Activated CD8-positive, alpha-beta T cell treated with anti-CD3 and anti-CD28 coated beads, Interleukin-2, amount 10 ng/mL, durations not matched to agents 7 days and 5 days (primary cell): ENCODE measurements around the gene EOLA1. TPM values are rescaled to one million over a fixed set of nuclear protein-coding genes. Genes with fewer than 3 reads are reported as not detected.
A peak's percentile ranks its signal among the peaks of the same experiment; 100 is the strongest.
"Not testable (repeated sequence)": the region's sequence is repeated elsewhere in the genome, so short reads cannot be mapped to it uniquely, and the experiment has no call there.

Experiments
- ATAC-seq: fragments of 150-1000 bp; cut with Tn5 transposase; one replicate; pipeline ENCODE4 v1.10.0; 2021; ENCODE audit warnings: moderate library complexity
- CTCF ChIA-PET: fragments of 350-600 bp; sonication (Branson Sonifier 250); formaldehyde crosslinking; loops from one replicate; lab custom pipeline; 2021; ENCODE audit warnings: antibody characterized with exemption; lab: Charles Lee
- POLR2A ChIA-PET: fragments of 350-600 bp; sonication (Branson Sonifier 250); formaldehyde crosslinking; loops from one replicate; lab custom pipeline; 2021; ENCODE audit warnings: antibody characterized with exemption; lab: Charles Lee
- DNase-seq: peaks from one replicate; pipeline ENCODE4 v3.0.0-alpha.2; 2020
- H3K27ac Mint-ChIP-seq: one replicate; pipeline ENCODE4 v1.8.0; 2021; ENCODE audit warnings: mild to moderate bottlenecking, mixed read lengths
- H3K27me3 Mint-ChIP-seq: one replicate; pipeline ENCODE4 v1.8.0; 2021; ENCODE audit warnings: low read depth, mixed read lengths
- H3K36me3 Mint-ChIP-seq: one replicate; pipeline ENCODE4 v1.8.0; 2021; ENCODE audit warnings: low read depth, mixed read lengths
- H3K4me1 Mint-ChIP-seq: one replicate; pipeline ENCODE4 v1.8.0; 2021; ENCODE audit warnings: low read depth, mixed read lengths
- H3K4me3 Mint-ChIP-seq: one replicate; pipeline ENCODE4 v1.8.0; 2021; ENCODE audit warnings: mild to moderate bottlenecking, mixed read lengths
- H3K9me3 Mint-ChIP-seq: one replicate; pipeline ENCODE4 v1.8.0; 2022; ENCODE audit warnings: mixed read lengths; ENCODE audit not compliant: insufficient read depth
- total RNA-seq, 2 experiments: library from RNA; stranded (reverse); gene quantifications; one replicate each; pipeline ENCODE4 v1.2.3, GENCODE V29; 2021

EOLA1 gene
- total RNA-seq: 10 to 100 TPM; 45.2 to 46.5 TPM

DNA sequence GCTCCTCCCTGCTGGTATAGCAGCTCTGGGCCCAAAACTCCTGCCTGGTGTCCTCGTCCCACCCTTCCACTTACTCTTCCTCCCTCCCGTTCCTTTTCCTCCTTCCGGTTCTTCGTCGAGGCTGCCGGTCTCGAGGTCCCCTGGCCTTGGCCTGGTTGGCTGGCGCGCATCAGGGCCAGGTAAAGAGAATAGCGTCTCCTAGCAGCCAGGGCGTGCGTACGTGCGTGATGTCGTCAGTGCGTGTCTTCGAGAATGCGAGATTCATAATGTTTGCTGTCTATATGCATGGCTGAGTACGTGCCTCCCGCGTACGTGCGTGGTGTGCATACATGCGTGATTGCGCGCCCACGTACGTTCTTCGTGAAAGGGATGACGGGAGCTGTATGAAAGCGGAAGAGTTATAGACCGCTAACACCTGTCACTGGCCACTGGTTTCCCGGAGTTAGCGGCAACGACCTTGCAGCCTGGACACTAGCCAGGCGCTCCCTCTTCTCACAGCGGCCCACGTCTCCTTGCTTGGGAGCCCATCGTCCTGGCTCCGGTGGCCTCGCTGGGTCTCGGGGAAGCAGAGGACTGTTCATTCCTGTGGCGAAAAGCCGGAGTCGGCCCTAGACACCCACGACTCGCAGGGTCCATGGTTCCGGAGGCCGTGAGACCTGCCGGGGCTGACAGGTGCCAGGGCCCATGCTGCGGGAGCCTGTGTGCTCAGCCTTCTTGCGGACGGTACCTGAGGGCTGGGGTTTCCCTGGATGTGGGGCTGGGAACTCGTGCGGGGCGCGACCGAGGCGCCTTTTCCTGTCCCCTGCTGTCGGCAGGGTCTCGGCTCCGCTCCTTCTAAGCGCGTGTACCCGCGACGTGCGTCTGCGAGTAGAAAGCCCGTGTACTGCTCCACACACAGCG lies at the start of gene EOLA1:
EOLA1 (plus strand) TSS at position 392 of the 900 bp plus-strand sequence. CDS start 4,619 bp downstream, outside the sequence.
- POLR2A ChIA-PET: interaction anchor here (1.6 to 2.3 kb wide), 3 partner anchors 17 to 398 kb away, joined by 3 to 15 read pairs (median 11); partner anchors contain the start of genes EOLA2 and IDS
- Mint-ChIP-seq H3K9me3 (no peaks in the 10 kb centered on the region), H3K36me3 (peaks cover 3% of the 10 kb centered on the region), H3K4me3 (peak within 1 kb of the TSS; percentile 83), H3K27me3 (no peaks in the 10 kb centered on the region), H3K4me1 (peaks cover 10% of the 10 kb centered on the region), H3K27ac (peak within 1 kb of the TSS; percentile 97)
- peak; percentile 93 for DNase-seq
- CTCF ChIA-PET: interaction anchor here (0.7 to 3.5 kb wide), 5 partner anchors 13 to 38 kb away, joined by 3 to 23 read pairs (median 5); no protein-coding TSS in a partner anchor
- peak; percentile 70 for ATAC-seq

DNA sequence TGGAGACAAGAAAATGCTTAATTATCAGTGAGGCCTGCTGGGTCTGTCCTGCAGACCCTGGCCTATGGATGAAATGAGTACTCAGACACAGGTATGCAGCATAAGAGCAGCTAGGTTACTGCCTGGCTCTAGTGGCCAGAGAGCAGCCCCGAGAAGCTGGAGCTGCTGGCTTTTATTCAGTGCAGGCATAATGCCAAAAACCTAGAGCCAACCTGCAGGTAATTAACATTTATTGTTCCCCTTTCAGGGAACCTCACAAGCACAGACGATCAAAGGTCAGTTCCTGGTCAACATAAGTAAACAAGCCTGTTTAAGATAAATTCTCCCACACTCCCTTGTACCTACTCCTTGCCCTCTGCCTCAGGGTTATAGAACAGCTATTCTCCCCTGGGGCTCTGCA lies 49.0 kb upstream of the EOLA1 start:
- peaks cover 29% of the 10 kb centered on the region for H3K36me3 Mint-ChIP-seq
- H3K27ac Mint-ChIP-seq: no peak overlapping the region
- H3K4me1 Mint-ChIP-seq: peaks cover 7% of the 10 kb centered on the region
- POLR2A ChIA-PET: no interaction called here
- no peaks in the 10 kb centered on the region for H3K9me3 Mint-ChIP-seq
- DNase-seq (no peak), ATAC-seq (no peak)
- no peak overlapping the region for H3K4me3 Mint-ChIP-seq
- H3K27me3 Mint-ChIP-seq: no peaks in the 10 kb centered on the region
- CTCF ChIA-PET: no interaction called here

DNA sequence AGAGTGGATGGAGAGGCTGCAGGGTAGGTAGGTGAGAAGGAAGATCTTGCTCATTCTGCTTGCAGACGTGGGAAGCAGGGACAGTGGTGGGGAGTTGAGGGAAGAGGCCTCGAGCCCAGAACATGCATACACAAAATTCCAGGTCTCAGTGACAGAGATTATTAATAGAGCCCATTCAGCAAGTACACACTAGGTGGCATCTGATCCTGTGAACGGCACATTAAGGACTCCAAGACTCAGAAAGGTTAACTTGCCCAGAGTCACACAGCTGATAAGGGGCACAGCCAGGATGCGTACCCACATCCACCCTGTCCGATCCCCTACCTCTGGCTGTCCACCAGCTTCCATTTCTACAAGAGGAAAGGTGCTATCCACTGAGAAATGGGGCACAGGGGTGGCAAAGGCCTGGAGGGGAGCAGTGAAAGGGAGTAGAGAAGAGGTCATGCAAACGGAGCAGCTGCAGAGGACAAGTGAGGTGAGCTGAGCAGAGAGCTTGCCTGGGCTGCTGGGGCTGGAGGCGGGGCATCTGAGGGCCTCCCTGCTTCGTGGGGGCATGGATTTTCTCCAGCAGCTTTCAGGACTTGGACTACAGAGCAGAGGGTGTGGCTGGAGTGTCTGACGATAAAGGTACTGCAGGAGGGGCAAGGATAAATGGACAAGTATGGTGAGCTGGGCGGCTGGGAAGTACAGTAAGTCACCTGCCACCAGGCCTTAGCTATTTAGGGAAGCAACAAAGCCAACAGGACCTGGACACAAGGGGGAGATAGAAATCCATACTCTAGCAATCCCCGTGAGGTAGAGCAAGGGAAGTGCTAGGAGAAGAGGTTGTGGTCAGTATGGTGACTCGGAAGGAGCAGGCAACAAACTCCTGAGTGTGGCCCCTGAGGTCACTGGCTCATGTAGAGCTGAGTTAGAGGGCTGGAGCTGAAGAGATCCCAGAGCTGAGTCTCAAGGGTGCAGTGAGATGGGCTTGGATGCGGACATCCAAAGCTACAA lies 46.9 kb upstream of the EOLA1 start:
- ATAC-seq (peak; percentile 12), DNase-seq (no peak)
- H3K36me3 Mint-ChIP-seq: peaks cover 33% of the 10 kb centered on the region
- H3K4me3 Mint-ChIP-seq: no peak overlapping the region
- ChIA-PET CTCF (no interaction called here), POLR2A (no interaction called here)
- no peak overlapping the region for H3K27ac Mint-ChIP-seq
- H3K9me3 Mint-ChIP-seq: no peaks in the 10 kb centered on the region
- no peaks in the 10 kb centered on the region for H3K27me3 Mint-ChIP-seq
- H3K4me1 Mint-ChIP-seq: no peaks in the 10 kb centered on the region

DNA sequence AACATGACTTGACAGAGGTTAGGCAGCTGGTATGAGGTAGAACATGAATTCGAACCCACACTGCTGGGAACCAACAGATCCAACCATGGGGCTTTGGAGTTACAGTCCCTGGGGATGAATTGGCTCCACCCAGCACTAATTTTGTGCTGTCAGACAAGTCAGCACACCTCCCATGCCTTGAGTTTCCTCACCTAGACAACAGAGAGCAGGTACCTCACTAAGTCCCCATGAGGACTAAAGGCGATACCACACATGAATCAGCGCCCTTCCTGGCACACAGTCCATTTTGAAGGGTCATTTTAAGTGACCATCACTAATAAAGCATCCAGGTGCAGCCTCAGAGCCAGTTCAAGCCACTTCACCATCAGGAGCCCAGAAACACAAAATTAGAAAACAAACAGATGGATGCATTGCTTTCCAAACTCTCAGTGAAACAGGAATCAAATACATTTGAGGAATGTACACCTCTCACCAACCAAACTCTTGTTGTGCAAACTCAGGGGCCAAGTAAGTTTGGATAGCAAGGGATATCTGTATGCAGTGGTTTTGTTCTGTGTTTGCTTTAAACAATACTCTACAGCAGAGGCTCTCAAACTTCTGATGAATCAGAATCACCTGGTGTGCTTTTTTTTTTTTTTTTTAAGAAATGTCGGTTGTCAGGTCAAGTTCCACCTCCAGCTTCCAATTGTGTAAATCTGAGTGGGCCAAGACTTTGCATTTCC lies 45.8 kb upstream of the EOLA1 start:
- ChIA-PET CTCF (no interaction called here), POLR2A (no interaction called here)
- H3K27ac Mint-ChIP-seq: no peak overlapping the region
- peaks cover 3% of the 10 kb centered on the region for H3K4me1 Mint-ChIP-seq
- H3K36me3 Mint-ChIP-seq: peaks cover 33% of the 10 kb centered on the region
- ATAC-seq: no peak
- no peak for DNase-seq
- H3K27me3 Mint-ChIP-seq: no peaks in the 10 kb centered on the region
- no peaks in the 10 kb centered on the region for H3K9me3 Mint-ChIP-seq
- no peak overlapping the region for H3K4me3 Mint-ChIP-seq

DNA sequence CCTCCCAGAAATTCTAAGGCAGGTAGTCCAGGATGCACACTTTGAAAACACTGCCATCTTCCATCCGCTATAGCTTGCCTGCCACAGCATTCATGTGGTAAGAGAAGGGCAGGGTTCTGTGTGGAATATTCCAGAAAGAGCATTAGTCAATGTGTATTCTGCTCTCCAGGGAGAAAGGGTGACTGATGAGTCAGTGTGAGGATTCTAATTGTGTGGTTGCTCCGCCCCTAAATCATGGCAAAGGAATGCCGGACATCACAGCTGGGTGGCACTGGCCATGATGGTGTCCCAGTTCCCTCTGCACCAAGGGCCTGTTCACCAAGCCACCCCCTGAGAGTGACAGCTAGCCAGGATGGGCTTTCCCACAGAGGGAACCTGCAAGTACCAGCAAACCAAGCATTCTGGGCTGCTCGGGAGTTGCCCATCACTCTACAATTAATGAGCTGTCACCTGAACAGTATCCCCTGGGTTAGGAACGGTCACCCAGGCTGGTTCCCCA lies 45.2 kb upstream of the EOLA1 start:
- Mint-ChIP-seq H3K36me3 (peaks cover 33% of the 10 kb centered on the region), H3K4me1 (peaks cover 9% of the 10 kb centered on the region), H3K27me3 (no peaks in the 10 kb centered on the region), H3K9me3 (no peaks in the 10 kb centered on the region), H3K27ac (no peak overlapping the region), H3K4me3 (no peak overlapping the region)
- POLR2A ChIA-PET: no interaction called here
- no peak for ATAC-seq
- CTCF ChIA-PET: no interaction called here
- DNase-seq: no peak

DNA sequence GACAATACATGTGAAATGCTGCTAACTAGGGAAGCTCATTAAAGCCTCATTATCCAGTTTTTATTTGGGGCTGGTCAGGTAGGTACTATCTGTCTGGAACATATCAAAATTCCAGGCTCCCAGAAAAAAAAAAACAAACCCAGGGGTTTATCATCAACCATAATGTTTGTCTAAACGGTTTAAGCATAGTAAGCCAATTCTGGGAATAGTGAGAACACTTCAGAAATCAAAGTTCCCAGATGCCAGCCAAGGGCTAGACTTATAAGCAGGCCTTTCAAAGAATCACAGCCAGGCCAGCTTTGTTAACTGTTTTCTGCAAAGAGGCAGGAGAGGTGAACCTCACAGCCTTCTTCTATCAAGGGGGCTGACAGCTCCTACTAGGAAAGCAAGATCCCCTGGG lies 43.8 kb upstream of the EOLA1 start:
- CTCF ChIA-PET: no interaction called here
- Mint-ChIP-seq H3K27ac (no peak overlapping the region), H3K4me1 (peaks cover 23% of the 10 kb centered on the region), H3K4me3 (no peak overlapping the region), H3K27me3 (no peaks in the 10 kb centered on the region), H3K36me3 (peaks cover 39% of the 10 kb centered on the region), H3K9me3 (no peaks in the 10 kb centered on the region)
- ATAC-seq (no peak), DNase-seq (no peak)
- POLR2A ChIA-PET: no interaction called here

DNA sequence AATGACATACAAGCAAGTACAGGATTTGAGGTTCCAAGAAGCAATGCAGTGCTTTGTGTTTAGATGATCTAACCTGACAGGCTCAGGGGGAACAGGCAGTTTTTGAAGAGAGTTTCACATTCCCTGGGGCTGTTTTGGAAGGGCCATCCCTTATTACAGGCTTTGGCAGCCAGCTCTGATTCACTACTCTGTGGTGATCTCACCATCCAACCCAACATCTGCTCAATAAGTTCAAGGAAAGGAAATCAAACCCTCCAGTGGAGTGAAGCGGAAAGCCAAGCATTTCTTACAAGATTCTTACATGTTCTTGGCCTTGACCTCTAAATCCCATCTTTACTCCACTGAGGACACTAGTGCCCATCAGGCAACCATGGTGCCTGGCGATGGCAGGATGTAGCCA lies 43.2 kb upstream of the EOLA1 start:
- Mint-ChIP-seq H3K4me3 (no peak overlapping the region), H3K4me1 (peaks cover 29% of the 10 kb centered on the region), H3K27me3 (no peaks in the 10 kb centered on the region), H3K27ac (no peak overlapping the region), H3K36me3 (peaks cover 41% of the 10 kb centered on the region), H3K9me3 (no peaks in the 10 kb centered on the region)
- ChIA-PET CTCF (no interaction called here), POLR2A (no interaction called here)
- no peak for ATAC-seq
- DNase-seq: no peak

DNA sequence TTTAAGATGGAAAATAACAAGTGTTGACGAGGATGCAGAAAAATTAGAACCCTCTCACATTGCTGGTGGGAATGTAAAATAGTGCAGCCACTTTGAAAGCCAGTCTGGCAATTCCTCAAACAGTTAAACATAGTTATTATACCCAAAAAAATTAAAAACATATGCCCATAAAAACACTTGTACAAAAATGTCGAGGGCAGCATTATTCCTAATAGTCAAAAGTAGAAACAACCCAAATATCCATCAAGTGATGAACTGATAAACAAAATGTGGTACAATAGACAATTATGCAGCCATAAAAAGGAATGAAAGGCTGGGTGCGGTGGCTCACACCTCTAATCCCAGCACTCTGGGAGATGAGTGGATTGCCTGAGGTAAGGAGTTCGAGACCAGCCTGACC lies 42.0 kb upstream of the EOLA1 start:
- DNase-seq (no peak), ATAC-seq (no peak)
- Mint-ChIP-seq H3K4me3 (no peak overlapping the region), H3K9me3 (no peaks in the 10 kb centered on the region), H3K4me1 (peaks cover 33% of the 10 kb centered on the region), H3K27me3 (no peaks in the 10 kb centered on the region), H3K36me3 (peaks cover 41% of the 10 kb centered on the region), H3K27ac (no peak overlapping the region)
- ChIA-PET POLR2A (no interaction called here), CTCF (no interaction called here)

DNA sequence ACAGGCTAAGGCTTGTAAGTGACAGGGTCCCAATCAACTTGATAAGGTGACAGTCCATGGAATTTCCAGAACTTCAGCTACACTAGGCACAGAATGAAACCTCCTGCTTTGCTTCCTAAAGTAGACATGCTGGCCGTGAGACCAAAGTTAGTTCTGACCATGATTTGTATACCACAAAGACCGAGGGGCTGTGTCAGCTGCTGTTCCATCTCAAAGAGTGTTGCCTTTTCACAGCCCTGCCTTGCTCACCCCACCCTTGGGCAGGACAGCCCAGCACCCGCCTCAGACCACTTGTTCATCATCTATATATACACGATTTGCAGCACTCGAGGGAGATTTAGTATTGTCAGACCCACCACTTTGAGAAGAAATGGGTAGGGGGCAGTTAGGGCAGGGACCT lies 41.0 kb upstream of the EOLA1 start:
- ChIA-PET CTCF (no interaction called here), POLR2A (interaction anchor here (1.6 kb wide), 1 partner anchor 10 kb away, joined by 3 read pairs; no protein-coding TSS in a partner anchor)
- DNase-seq (no peak), ATAC-seq (no peak)
- Mint-ChIP-seq H3K4me1 (peaks cover 41% of the 10 kb centered on the region), H3K9me3 (no peaks in the 10 kb centered on the region), H3K27ac (no peak overlapping the region), H3K27me3 (no peaks in the 10 kb centered on the region), H3K36me3 (peaks cover 41% of the 10 kb centered on the region), H3K4me3 (no peak overlapping the region)

DNA sequence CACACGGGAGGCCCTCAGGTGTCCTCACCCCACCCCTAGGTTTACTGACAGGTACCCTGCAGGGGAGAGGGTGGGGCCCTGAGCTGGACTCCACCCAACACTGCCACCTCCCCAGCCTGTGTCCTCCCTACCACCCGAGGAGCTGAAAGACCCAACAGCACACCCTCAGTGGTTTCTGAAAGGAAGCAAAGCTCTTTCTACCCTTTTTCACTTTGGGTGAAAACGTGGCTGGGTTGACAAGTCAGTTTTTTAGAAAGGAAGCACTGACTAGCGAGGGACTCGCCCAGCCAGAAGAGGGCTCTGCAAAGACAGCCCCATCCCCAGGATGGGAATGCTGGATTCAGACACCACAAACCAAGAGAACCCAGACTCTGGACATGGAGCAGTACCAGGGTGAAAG lies 37.9 kb upstream of the EOLA1 start:
- H3K4me3 Mint-ChIP-seq: peak overlapping the region; percentile 8
- peaks cover 21% of the 10 kb centered on the region for H3K36me3 Mint-ChIP-seq
- ChIA-PET CTCF (interaction anchor here (0.7 to 2.7 kb wide), 3 partner anchors 11 to 37 kb away, joined by 3 to 9 read pairs (median 3); no protein-coding TSS in a partner anchor), POLR2A (interaction anchor here (0.7 kb wide), 1 partner anchor 16 kb away, joined by 3 read pairs; no protein-coding TSS in a partner anchor)
- ATAC-seq (peak; percentile 13), DNase-seq (peak; percentile 29)
- not testable (repeated sequence) for H3K9me3 Mint-ChIP-seq, H3K27me3 Mint-ChIP-seq
- peak overlapping the region; percentile 72 for H3K27ac Mint-ChIP-seq
- peaks cover 50% of the 10 kb centered on the region for H3K4me1 Mint-ChIP-seq

DNA sequence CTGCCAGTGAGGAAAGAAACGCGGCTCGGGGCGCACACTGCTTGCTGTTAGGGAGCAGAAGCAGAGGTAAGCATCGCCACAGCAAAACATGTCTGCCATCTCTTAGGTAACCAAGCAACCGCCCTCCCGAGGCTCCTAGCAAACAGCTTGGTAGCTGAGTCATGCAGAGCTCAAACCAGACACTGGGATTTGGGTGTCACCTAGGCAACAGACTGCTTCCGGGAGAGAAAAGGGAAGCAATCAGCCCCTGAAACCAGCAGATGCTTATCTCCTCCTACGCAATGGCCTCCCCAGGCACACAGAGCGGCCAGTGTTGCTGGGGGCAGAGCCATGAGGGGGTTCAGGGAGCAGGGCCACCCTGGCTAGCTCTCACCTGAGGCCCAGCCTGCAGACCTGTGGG lies 37.4 kb upstream of the EOLA1 start:
- POLR2A ChIA-PET: interaction anchor here (0.7 kb wide), 1 partner anchor 16 kb away, joined by 3 read pairs; no protein-coding TSS in a partner anchor
- CTCF ChIA-PET: interaction anchor here (2.7 kb wide), 1 partner anchor 10 kb away, joined by 9 read pairs; no protein-coding TSS in a partner anchor
- H3K4me1 Mint-ChIP-seq: peaks cover 50% of the 10 kb centered on the region
- H3K27me3 Mint-ChIP-seq, H3K9me3 Mint-ChIP-seq: not testable (repeated sequence)
- H3K36me3 Mint-ChIP-seq: peaks cover 16% of the 10 kb centered on the region
- H3K4me3 Mint-ChIP-seq: peak overlapping the region; percentile 81
- peak overlapping the region; percentile 60 for H3K27ac Mint-ChIP-seq
- DNase-seq: peak; percentile 78
- ATAC-seq: peak; percentile 67
